ENCODE measurements around the gene KIAA1328.
"Not testable (repeated sequence)": the region's sequence is repeated elsewhere in the genome, so short reads cannot be mapped to it uniquely, and the experiment has no call there.

The KIAA1328 gene

DNA sequence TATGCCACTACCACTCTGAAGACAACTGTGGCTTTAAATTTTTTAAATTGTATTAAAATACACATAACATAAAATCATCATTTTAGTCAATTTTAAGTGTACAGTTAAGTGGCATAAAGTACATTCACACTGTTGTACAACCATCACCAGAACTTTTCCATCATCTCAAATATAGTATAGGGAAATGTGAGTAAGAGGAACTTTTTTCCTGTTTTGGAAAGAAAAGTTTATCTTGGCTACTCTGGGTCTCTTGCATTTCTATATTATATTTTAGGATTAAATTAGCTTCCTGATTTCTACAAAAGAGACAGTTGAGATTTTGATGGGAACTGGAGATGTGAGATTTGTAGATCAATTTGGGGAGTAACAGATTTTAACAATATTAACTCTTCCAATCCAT is 3.4 kb upstream of the KIAA1328 start:
- in situ Hi-C loops (cut with HindIII; ENCODE audit: low sequenced_read_pairs), result no loop called here

GRCh38 chr18:36826556-36826955 is 2.4 kb upstream of the KIAA1328 start:
- in situ Hi-C loops (cut with HindIII; ENCODE audit: low sequenced_read_pairs), result no loop called here

- in situ Hi-C loops (cut with HindIII; ENCODE audit: low sequenced_read_pairs), result no loop called here
Measured at GRCh38 chr18:36828157-36828629, 734 bp upstream of the KIAA1328 start.

- in situ Hi-C loops (cut with HindIII; ENCODE audit: low sequenced_read_pairs), result no loop called here
Measured at GRCh38 chr18:36829362-36830157, 633 bp downstream of the KIAA1328 start.

DNA sequence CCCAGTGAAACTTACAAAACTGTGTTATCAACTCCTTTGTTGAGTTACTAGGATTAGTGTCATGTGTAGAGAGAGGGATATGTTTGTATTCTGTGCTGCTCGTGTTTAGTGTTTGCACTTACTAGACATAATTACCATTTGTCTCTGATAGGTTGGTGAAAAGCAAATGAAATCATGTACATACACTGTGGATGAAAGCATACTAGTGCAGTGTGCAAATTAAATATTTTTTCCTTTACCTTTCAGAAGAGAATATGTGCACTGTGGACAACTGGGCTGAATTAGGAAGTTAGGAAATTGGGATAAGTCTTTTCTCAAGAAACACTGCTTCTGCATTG is 1.2 kb downstream of the KIAA1328 start:
- in situ Hi-C loops (cut with HindIII; ENCODE audit: low sequenced_read_pairs), result no loop called here

GRCh38 chr18:36831139-36831538 is 2.2 kb downstream of the KIAA1328 start:
- in situ Hi-C loops (cut with HindIII; ENCODE audit: low sequenced_read_pairs), result no loop called here

DNA sequence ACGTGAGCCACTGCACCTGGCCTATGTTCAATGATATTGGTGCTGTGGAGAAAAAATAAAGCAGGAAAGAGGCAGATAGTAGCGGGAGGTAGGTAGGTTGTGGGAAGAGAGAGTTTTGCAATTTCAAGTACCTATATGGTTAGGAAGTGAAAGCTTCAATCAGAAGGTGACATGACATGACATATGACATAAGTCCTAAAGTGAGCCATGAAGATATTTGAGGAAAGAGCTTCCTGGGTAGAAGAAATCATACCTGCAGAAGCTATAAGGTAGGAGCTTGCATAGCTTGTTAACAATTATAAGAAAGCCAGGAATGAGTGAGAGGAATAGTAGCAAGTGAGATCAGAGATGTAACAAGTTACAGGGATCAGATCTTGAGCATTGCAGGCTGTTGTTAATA is 4.2 kb downstream of the KIAA1328 start:
- in situ Hi-C loops (cut with HindIII; ENCODE audit: low sequenced_read_pairs), result no loop called here

DNA sequence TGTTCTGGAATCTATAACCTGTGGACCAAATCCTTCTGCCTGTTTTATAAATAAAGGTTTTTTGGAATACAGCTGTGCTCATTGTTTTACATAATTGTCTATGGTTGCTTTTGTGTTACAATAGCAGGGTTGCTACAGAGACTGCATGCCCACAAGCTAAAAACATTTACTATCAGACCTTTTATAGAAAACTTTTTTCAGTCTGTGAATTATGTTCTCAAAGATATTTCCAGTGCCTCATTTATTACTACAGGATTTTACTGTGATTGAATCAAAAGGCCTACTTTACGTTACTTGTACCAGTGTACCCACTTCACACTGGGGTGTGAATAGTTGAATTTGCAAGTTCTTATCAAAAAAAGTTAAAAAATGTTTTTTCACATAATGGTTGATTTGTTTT is 7.0 kb downstream of the KIAA1328 start:
- in situ Hi-C loops (cut with HindIII; ENCODE audit: low sequenced_read_pairs), result no loop called here

GRCh38 chr18:36839835-36840234 is 10.9 kb downstream of the KIAA1328 start:
- in situ Hi-C loops (cut with HindIII; ENCODE audit: low sequenced_read_pairs), result loop anchor here (5.0 kb wide), 1 partner anchor 47 kb away; no protein-coding TSS in a partner anchor

DNA sequence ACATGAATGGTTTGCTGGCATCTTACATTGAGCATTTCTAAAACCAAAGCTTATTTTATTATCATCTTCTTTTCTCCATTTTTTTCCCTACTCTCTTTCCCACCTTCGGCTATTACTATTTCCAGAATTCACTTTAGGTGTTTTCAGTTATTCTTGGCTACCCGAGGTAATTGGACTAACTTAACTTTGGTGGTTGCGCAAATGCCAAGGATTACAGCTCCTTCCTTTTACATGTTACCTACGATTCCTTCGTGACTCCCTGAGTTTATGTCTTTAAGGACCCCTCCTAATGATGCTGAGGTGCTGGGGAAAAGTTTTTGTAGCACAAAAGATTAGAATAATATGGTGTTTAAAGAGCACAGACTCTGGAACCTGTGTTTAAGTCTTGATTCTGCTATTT is 14.3 kb downstream of the KIAA1328 start:
- in situ Hi-C loops (cut with HindIII; ENCODE audit: low sequenced_read_pairs), result loop anchor here (5.0 kb wide), 1 partner anchor 44 kb away; no protein-coding TSS in a partner anchor

GRCh38 chr18:36843784-36844183 is 14.9 kb downstream of the KIAA1328 start:
- in situ Hi-C loops (cut with HindIII; ENCODE audit: low sequenced_read_pairs), result loop anchor here (5.0 kb wide), 1 partner anchor 44 kb away; no protein-coding TSS in a partner anchor

- in situ Hi-C loops (cut with HindIII; ENCODE audit: low sequenced_read_pairs), result no loop called here
Measured at GRCh38 chr18:36848609-36849008, 19.7 kb downstream of the KIAA1328 start.

DNA sequence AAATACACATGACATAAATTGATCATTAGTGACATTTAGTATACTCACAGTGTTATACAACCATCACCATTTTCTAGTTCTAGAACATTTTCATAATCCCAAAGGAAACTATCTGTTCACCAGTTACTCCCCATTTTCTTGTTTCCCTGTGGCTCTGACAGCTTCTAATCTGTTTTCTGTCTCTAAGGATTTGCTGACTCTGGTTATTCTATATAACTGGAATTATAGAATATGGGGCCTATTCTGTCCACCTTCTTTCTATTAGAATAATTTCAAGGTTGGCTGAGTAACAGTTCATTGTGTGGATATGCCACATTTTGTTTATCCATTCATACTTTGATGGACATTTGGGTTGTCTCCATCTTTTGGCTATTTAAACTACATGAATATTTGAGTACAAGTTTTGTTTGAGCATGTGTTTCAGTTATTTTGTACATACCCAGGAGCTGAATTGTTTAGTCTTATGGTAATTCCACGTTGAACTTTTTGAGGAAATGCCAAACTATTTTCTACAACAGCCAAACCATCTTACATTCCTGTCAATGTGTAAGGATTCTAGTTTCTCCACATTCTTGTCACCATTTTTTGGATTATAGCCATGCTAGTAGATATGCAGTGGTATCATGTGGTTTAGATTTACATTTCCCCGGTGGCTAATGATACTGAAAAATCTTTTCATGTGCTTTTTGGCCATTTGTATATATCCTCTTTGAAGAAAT is 20.5 kb downstream of the KIAA1328 start:
- in situ Hi-C loops (cut with HindIII; ENCODE audit: low sequenced_read_pairs), result no loop called here

- in situ Hi-C loops (cut with HindIII; ENCODE audit: low sequenced_read_pairs), result no loop called here
Measured at GRCh38 chr18:36850527-36851201, 21.7 kb downstream of the KIAA1328 start.

DNA sequence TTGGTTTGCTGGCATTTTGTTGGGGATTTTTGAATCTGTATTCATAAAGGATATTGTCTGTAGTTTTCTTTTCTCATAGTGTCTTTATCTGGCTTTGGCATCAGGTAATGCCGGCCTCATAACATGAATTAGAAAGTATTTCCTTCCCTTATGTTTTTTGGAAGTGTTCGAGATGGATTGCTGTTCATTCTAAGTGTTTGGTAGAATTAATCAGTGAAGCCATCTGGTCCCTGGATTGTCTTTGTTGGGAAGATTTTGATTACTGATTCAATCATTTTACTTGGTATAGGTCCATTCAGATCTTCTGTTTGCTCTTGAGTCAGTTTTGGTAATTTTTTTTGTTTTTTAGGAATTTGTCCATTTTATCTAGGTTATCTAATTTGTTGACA is 22.3 kb downstream of the KIAA1328 start:
- in situ Hi-C loops (cut with HindIII; ENCODE audit: low sequenced_read_pairs), result no loop called here

GRCh38 chr18:36856815-36857214 is 27.9 kb downstream of the KIAA1328 start:
- in situ Hi-C loops (cut with HindIII; ENCODE audit: low sequenced_read_pairs), result no loop called here

- in situ Hi-C loops (cut with HindIII; ENCODE audit: low sequenced_read_pairs), result no loop called here
Measured at GRCh38 chr18:36862182-36862581, 33.3 kb downstream of the KIAA1328 start.

GRCh38 chr18:36867056-36867455 is 38.1 kb downstream of the KIAA1328 start:
- in situ Hi-C loops (cut with HindIII; ENCODE audit: low sequenced_read_pairs), result no loop called here

- in situ Hi-C loops (cut with HindIII; ENCODE audit: low sequenced_read_pairs), result no loop called here
Measured at GRCh38 chr18:36871801-36872200, 42.9 kb downstream of the KIAA1328 start.

GRCh38 chr18:36872329-36872728 is 43.4 kb downstream of the KIAA1328 start:
- in situ Hi-C loops (cut with HindIII; ENCODE audit: low sequenced_read_pairs), result no loop called here

GRCh38 chr18:36873826-36874225 is 44.9 kb downstream of the KIAA1328 start:
- in situ Hi-C loops (cut with HindIII; ENCODE audit: low sequenced_read_pairs), result not testable (repeated sequence)

DNA sequence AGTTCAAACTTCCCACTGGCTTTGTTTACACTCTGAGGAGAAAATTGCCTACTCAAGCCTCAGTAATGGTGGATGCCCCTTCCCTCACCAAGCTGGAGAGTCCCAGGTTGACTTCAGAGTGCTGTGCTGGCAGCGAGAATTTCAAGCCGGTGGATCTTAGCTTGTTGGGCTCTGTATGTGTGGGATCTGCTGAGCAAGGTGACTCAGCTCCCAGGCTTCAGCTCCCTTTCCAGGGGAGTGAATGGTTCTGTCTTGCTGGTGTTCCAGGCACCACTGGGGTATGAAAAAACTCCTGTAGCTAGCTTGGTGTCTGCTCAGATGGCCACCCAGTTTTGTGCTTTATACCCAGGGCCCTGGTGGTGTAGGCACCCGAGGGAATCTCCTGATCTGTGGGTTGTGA is 50.9 kb downstream of the KIAA1328 start:
- in situ Hi-C loops (cut with HindIII; ENCODE audit: low sequenced_read_pairs), result not testable (repeated sequence)
